ENCODE measurements around the gene HOTAIR.

HOTAIR gene

GRCh38 chr12:53984901-53985691 lies 10.3 kb upstream of the HOTAIR start, which contains the start of gene HOXC10:
HOXC10 (plus strand) TSS chr12:53985146; CDS start chr12:53985260, 114 bp downstream.
- peak; percentile 72 for DNase-seq

- no peak for DNase-seq
These were observed 9.3 kb upstream of the HOTAIR start for GRCh38 chr12:53983950-53984572.

GRCh38 chr12:53983568-53983949 lies 8.8 kb upstream of the HOTAIR start:
- DNase-seq, result no peak

GRCh38 chr12:53982648-53983567 lies 8.2 kb upstream of the HOTAIR start:
- no peak for DNase-seq

- no peak for DNase-seq
These were observed 7.1 kb upstream of the HOTAIR start for GRCh38 chr12:53981634-53982565.

GRCh38 chr12:53980802-53981496 lies 6.2 kb upstream of the HOTAIR start:
- DNase-seq, result no peak

GRCh38 chr12:53980104-53980801 lies 5.5 kb upstream of the HOTAIR start:
- DNase-seq, result no peak

- no peak for DNase-seq
These were observed 4.0 kb upstream of the HOTAIR start for GRCh38 chr12:53978477-53979356.

- no peak for DNase-seq
These were observed 3.1 kb upstream of the HOTAIR start for GRCh38 chr12:53977596-53978445.

GRCh38 chr12:53976823-53977595 lies 2.3 kb upstream of the HOTAIR start:
- DNase-seq, result no peak

GRCh38 chr12:53976172-53976822 lies 1.5 kb upstream of the HOTAIR start:
- no peak for DNase-seq

GRCh38 chr12:53975479-53976152 lies 862 bp upstream of the HOTAIR start:
- DNase-seq, result no peak

GRCh38 chr12:53975064-53975471 lies 314 bp upstream of the HOTAIR start:
- no peak for DNase-seq

- DNase-seq, result no peak
These were observed 1.3 kb downstream of the HOTAIR start for GRCh38 chr12:53973236-53974042.

- DNase-seq, result no peak
These were observed 2.0 kb downstream of the HOTAIR start, which contains the start of gene HOXC11 for GRCh38 chr12:53972722-53973235. HOXC11 (plus strand) TSS chr12:53973126; CDS start chr12:53973242, 116 bp downstream.
